ENCODE measurements around the gene RFT1.

GRCh38 chr3:53049987-53050386 is 80.2 kb downstream of the RFT1 start:
- TF ChIP-seq CTCF (IDR thresholded peaks at IDR 0.05): no peak
- no peak for TF ChIP-seq NR1H2 (CRISPR knock-in tag; IDR thresholded peaks at IDR 0.05)
- no peak for TF ChIP-seq ATF6 (CRISPR knock-in tag; IDR thresholded peaks at IDR 0.05)
- TF ChIP-seq NFYB (CRISPR knock-in tag; conservative IDR thresholded peaks at IDR 0.05; ENCODE audit: low read depth): no peak
- no peak for TF ChIP-seq ELF4 (CRISPR knock-in tag; IDR thresholded peaks at IDR 0.05; ENCODE audit: low read depth)

Measured in WTC11 (cell line).